ENCODE measurements around the gene TNS2.

TNS2 gene

DNA sequence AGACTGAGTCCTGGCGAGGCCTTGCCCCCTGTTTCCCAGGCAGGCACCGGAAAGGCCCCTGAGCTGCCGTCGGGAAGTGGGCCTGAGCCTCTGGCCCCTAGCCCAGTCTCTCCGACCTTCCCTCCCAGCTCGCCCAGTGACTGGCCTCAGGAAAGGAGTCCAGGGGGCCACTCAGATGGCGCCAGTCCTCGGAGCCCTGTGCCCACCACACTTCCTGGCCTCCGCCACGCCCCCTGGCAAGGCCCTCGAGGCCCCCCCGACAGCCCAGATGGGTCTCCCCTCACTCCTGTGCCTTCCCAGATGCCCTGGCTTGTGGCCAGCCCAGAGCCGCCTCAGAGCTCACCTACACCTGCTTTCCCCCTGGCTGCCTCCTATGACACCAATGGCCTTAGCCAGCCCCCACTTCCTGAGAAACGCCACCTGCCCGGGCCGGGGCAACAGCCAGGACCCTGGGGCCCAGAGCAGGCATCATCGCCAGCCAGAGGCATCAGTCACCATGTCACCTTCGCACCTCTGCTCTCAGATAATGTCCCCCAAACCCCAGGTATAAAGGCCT lies 10.9 kb downstream of the TNS2 start:
- no peak for DNase-seq (ENCODE audit: low spot score)
- H4K8ac ChIP-seq (ENCODE audit: low read depth, low read length): no peak overlapping the region
- H3K9me3 ChIP-seq (replicated peaks in 1 of 2; ENCODE audit: control insufficient read depth in 2 of 2, insufficient read depth in 1 of 2, low read depth in 1 of 2, low read length in 2 of 2): no peaks in the 10 kb centered on the region
- H2BK15ac ChIP-seq (ENCODE audit: low read length): peak overlapping the region; percentile 58
- no peak overlapping the region for H3K4me2 ChIP-seq (ENCODE audit: insufficient read depth, low read length, poor library complexity, severe bottlenecking)
- H3K18ac ChIP-seq (ENCODE audit: low read length): no peak overlapping the region
- H3K27me3 ChIP-seq (ENCODE audit: control insufficient read depth in 3 of 3, insufficient read depth in 3 of 3, low read depth in 1 of 3, low read length in 3 of 3): no peaks in the 10 kb centered on the region
- no CpG with 5 or more reads among the region's 18 CpGs for WGBS, 2 donors (ENCODE audit: extremely low coverage in 2 of 2, insufficient read length in 2 of 2, insufficient replicate concordance in 1 of 2)
- H3K4me1 ChIP-seq (ENCODE audit: control insufficient read depth in 2 of 2, insufficient read depth in 1 of 2, low read depth in 1 of 2, low read length in 2 of 2): peaks cover 0 to 2% of the 10 kb centered on the region in 2 donors
- H2AK5ac ChIP-seq (ENCODE audit: low read depth, low read length): peak overlapping the region; percentile 56
- H3K9ac ChIP-seq (ENCODE audit: low read depth, low read length, poor library complexity): peak overlapping the region; percentile 21
- H2BK5ac ChIP-seq (ENCODE audit: low read length): peak overlapping the region; percentile 83
- H3K4me3 ChIP-seq (ENCODE audit: low read length in 2 of 2): no peak overlapping the region
- H2BK12ac ChIP-seq (ENCODE audit: low read length): peak overlapping the region; percentile 84
- no peak overlapping the region for H3K27ac ChIP-seq (replicated peaks; ENCODE audit: low read length)
- H2BK120ac ChIP-seq (ENCODE audit: low read depth, low read length): peak overlapping the region; percentile 72
- H3K79me1 ChIP-seq (ENCODE audit: low read depth, low read length): no peaks in the 10 kb centered on the region
- H2AFZ ChIP-seq (ENCODE audit: low read length): no peak overlapping the region
- H3K4ac ChIP-seq (ENCODE audit: low read length): no peak overlapping the region
- no peak overlapping the region for H4K91ac ChIP-seq (ENCODE audit: low read depth, low read length, poor library complexity)
- peak overlapping the region; percentile 78 for H3K23ac ChIP-seq (ENCODE audit: low read depth, low read length, poor library complexity)
- H3K36me3 ChIP-seq (replicated peaks in 1 of 2; ENCODE audit: control insufficient read depth in 2 of 2, insufficient read depth in 2 of 2, low read length in 2 of 2): peaks cover 3 to 6% of the 10 kb centered on the region in 2 donors
- H3K14ac ChIP-seq (ENCODE audit: low read length): no peak overlapping the region

DNA sequence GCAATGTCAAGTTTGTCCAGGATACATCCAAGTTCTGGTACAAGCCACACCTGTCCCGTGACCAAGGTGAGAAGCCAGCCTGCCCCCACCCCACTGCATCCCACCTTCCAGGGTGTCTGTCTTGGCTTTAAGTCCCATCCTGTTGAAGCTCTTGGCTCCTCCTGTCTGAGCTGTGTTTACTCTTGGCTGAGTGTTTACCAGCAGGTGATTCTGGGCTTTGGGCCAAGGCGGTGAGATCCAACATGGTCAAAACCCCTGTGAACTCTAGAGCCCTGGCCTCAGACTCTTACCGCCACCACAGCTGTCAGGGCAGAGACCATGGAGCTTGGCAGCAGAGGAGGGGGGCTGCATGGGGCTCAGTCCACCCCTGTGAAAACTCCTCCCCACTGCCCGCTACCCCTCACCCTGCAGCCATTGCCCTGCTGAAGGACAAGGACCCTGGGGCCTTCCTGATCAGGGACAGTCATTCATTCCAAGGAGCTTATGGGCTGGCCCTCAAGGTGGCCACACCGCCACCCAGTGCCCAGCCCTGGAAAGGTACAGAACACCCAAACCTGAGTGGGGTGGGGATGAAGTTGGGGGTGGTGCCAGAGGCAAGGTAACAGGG lies 11.6 kb downstream of the TNS2 start:
- Histone ChIP-seq H2BK5ac (ENCODE audit: low read length) (peak overlapping the region; percentile 83), H2BK12ac (ENCODE audit: low read length) (peak overlapping the region; percentile 17), H3K9me3 (replicated peaks in 1 of 2; ENCODE audit: control insufficient read depth in 2 of 2, insufficient read depth in 1 of 2, low read depth in 1 of 2, low read length in 2 of 2) (no peaks in the 10 kb centered on the region), H3K79me1 (ENCODE audit: low read depth, low read length) (no peaks in the 10 kb centered on the region), H4K91ac (ENCODE audit: low read depth, low read length, poor library complexity) (no peak overlapping the region), H3K23ac (ENCODE audit: low read depth, low read length, poor library complexity) (peak overlapping the region; percentile 78), H2AK5ac (ENCODE audit: low read depth, low read length) (peak overlapping the region; percentile 91), H2BK120ac (ENCODE audit: low read depth, low read length) (no peak overlapping the region), H3K27ac (replicated peaks; ENCODE audit: low read length) (no peak overlapping the region), H3K4me3 (ENCODE audit: low read length in 2 of 2) (no peak overlapping the region), H3K4me2 (ENCODE audit: insufficient read depth, low read length, poor library complexity, severe bottlenecking) (no peak overlapping the region), H3K14ac (ENCODE audit: low read length) (peak overlapping the region; percentile 5), H3K27me3 (ENCODE audit: control insufficient read depth in 3 of 3, insufficient read depth in 3 of 3, low read depth in 1 of 3, low read length in 3 of 3) (no peaks in the 10 kb centered on the region), H3K9ac (ENCODE audit: low read depth, low read length, poor library complexity) (peak overlapping the region; percentile 40), H3K4ac (ENCODE audit: low read length) (no peak overlapping the region), H2AFZ (ENCODE audit: low read length) (no peak overlapping the region), H3K18ac (ENCODE audit: low read length) (peak overlapping the region; percentile 21), H3K4me1 (ENCODE audit: control insufficient read depth in 2 of 2, insufficient read depth in 1 of 2, low read depth in 1 of 2, low read length in 2 of 2) (peaks cover 0 to 2% of the 10 kb centered on the region in 2 donors), H2BK15ac (ENCODE audit: low read length) (peak overlapping the region; percentile 58), H3K36me3 (replicated peaks in 1 of 2; ENCODE audit: control insufficient read depth in 2 of 2, insufficient read depth in 2 of 2, low read length in 2 of 2) (peaks cover 3 to 6% of the 10 kb centered on the region in 2 donors), H4K8ac (ENCODE audit: low read depth, low read length) (no peak overlapping the region)
- no peak for DNase-seq (ENCODE audit: low spot score)
- no CpG with 5 or more reads among the region's 5 CpGs for WGBS, 2 donors (ENCODE audit: extremely low coverage in 2 of 2, insufficient read length in 2 of 2, insufficient replicate concordance in 1 of 2)

DNA sequence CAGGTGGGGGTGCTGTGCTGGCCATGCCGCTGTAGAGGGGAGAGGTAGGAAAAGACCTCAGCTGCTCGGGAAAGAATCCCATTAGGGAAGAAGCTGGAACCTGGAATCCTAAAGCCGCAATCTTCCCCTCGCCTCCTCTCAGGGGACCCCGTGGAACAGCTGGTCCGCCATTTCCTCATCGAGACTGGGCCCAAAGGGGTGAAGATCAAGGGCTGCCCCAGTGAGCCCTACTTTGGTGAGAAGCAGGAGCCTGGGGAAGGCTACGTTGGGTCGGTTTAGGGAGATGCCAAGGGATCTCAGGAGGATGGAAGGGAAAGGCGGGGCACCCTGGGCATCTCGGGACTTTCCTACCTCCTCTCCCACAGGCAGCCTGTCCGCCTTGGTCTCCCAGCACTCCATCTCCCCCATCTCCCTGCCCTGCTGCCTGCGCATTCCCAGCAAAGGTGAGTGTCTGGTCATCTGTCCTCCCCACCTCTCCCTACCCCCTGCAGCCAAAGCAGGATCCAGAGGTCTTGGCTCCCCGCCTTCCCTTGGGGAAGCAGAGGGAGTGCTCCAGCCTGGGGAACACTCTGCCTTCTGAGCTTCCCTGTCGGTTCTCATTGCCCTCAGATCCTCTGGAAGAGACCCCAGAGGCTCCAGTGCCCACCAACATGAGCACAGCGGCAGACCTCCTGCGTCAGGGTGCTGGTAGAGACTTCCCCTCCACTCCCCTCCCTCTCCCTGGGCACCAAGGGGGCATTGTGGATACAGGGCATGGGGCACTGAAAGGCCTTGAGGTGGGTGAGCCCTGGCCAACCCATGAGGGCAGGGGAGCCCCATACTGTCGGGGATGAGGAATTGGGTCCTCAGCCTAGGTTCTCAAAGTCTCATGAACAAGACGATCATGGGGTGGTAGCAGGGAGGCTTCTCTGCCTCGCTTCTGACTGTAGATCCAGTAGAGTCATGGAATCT lies 12.4 kb downstream of the TNS2 start:
- Histone ChIP-seq H2BK5ac (ENCODE audit: low read length) (peak overlapping the region; percentile 83), H3K4me1 (ENCODE audit: control insufficient read depth in 2 of 2, insufficient read depth in 1 of 2, low read depth in 1 of 2, low read length in 2 of 2) (peaks cover 0 to 2% of the 10 kb centered on the region in 2 donors), H2AFZ (ENCODE audit: low read length) (no peak overlapping the region), H3K79me1 (ENCODE audit: low read depth, low read length) (no peaks in the 10 kb centered on the region), H3K18ac (ENCODE audit: low read length) (peak overlapping the region; percentile 52), H4K8ac (ENCODE audit: low read depth, low read length) (no peak overlapping the region), H3K9me3 (replicated peaks in 1 of 2; ENCODE audit: control insufficient read depth in 2 of 2, insufficient read depth in 1 of 2, low read depth in 1 of 2, low read length in 2 of 2) (no peaks in the 10 kb centered on the region), H3K14ac (ENCODE audit: low read length) (no peak overlapping the region), H3K4me3 (ENCODE audit: low read length in 2 of 2) (no peak overlapping the region), H3K4me2 (ENCODE audit: insufficient read depth, low read length, poor library complexity, severe bottlenecking) (no peak overlapping the region), H2BK120ac (ENCODE audit: low read depth, low read length) (peak overlapping the region; percentile 22), H3K36me3 (replicated peaks in 1 of 2; ENCODE audit: control insufficient read depth in 2 of 2, insufficient read depth in 2 of 2, low read length in 2 of 2) (peaks cover 3 to 6% of the 10 kb centered on the region in 2 donors), H2BK15ac (ENCODE audit: low read length) (peak overlapping the region; percentile 91), H2BK12ac (ENCODE audit: low read length) (no peak overlapping the region), H4K91ac (ENCODE audit: low read depth, low read length, poor library complexity) (no peak overlapping the region), H3K27ac (replicated peaks; ENCODE audit: low read length) (no peak overlapping the region), H3K4ac (ENCODE audit: low read length) (no peak overlapping the region), H3K9ac (ENCODE audit: low read depth, low read length, poor library complexity) (no peak overlapping the region), H3K23ac (ENCODE audit: low read depth, low read length, poor library complexity) (peak overlapping the region; percentile 78), H3K27me3 (ENCODE audit: control insufficient read depth in 3 of 3, insufficient read depth in 3 of 3, low read depth in 1 of 3, low read length in 3 of 3) (no peaks in the 10 kb centered on the region), H2AK5ac (ENCODE audit: low read depth, low read length) (peak overlapping the region; percentile 78)
- WGBS, 2 donors (ENCODE audit: extremely low coverage in 2 of 2, insufficient read length in 2 of 2, insufficient replicate concordance in 1 of 2): no CpG with 5 or more reads among the region's 20 CpGs
- no peak for DNase-seq (ENCODE audit: low spot score)
